HG02642 (cell line): ENCODE data around the gene MARCHF3.
A peak's percentile ranks its signal among the peaks of the same experiment; 100 is the strongest.

Experiments used
- ATAC-seq: cut with Tn5 transposase; IDR thresholded peaks from one replicate; pipeline ENCODE4 v1.9.1; 2021; ENCODE audit warnings: mild to moderate bottlenecking; ENCODE audit not compliant: unreplicated experiment, poor library complexity

The MARCHF3 gene

DNA sequence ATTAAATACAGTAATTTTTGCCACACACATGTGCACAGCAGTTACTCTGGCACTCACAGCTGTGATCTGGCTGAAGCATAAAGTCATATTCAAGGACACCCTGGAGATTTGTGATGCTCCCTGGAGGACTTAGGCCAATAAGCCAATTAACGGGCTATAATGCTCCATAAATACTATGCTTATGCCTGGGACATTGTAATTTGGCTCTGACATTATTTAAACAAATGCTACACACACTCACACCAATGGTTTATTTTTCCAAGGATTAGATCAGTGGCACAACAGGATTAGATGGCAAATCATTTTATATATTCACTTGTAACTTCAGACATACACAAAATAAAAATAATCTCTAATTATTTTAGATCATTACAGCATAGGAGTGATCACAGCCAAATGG, 142.2 kb downstream of the MARCHF3 start:
- ATAC-seq, result no peak

DNA sequence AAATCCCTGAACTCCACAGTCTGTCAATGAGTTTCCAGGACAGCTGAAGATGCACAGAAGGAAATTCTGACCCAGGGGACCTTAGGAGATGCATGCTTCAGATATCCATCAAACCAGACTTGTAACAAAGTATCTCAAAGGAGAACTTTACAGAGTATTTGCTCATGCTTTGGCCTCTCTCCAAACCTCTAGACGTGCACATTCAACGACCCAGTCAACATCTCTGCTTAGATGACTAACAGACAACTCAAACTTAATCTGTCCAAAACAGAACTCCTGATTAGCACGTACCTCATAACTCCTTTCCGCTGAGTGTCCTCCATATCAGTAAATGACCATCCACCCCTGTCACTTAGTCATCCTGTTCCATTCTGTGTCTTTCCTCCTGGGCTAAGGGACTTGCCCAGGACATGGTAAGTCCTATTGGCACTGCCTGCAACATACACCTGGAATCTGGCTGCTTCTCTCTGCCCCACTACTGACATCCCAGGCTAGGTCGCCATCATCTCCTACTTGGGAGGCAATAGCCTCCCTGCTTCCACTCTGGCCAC, 146.0 kb downstream of the MARCHF3 start:
- no peak for ATAC-seq

DNA sequence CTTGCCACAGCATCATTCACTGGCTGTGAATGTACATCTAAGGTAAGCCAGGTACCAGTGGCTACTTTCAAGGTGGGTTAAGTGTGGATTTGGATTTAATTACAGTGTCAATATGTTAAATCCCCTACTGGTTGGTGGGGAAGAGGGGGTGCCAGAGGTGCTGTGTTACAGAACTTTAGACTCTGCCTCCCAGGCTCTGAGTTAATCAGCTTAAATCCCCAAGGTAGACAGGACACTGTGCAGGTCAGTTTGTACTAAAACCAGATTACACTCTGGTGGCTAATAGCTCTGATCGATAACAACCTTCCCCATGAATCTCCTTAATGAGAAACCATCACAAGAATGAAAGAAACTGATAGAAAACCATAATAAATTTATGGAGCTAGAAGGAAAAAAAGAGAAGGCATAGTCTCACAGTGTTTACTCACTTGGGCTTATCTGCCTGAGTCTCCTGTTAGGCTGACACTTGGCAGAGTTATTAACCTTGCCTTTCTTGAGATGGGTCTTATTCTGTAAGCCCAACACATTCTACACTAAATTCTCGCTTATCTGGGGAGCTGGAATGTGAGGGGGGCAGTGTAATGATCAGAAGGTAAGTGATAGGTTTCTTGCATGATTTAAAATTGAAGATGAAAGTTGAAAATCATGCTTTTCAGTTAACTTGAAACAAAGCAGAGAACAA, 146.7 kb downstream of the MARCHF3 start:
- ATAC-seq, result no peak

DNA sequence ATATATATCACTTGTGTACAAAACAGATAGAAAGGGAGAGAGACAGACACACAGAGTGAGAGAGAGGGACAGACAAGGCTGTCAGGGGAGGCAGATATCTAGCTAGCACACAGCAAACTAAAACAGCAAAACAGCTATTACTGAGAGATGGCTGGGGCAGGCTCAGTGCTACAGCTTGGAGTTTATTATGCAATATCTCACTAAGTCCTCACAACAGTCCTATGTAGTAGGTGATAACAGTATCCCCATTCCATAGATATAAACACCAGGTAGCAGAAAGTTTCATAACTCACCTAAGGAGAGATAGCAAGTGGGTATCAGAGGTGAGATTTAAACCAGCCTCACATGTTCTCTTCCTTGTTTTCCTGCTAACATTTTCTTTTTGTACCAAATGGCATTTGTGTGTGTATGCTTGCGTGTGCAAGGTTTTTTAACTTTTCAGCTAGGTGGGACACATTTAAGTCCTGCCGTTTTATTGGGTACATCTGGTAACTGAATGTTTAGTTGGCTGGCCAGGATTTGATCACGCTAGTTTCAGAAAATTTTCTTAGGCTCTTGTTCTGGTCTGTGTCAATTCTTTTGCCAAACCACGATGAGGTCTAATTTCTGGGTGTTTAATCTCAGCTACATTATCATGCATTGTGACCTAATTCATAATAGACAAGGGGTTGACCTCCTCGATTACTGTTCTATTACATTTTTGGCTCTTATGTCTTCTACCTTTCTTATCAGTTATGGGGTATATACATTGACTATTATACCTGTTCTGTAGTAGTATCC, 148.3 kb downstream of the MARCHF3 start:
- ATAC-seq, result no peak

DNA sequence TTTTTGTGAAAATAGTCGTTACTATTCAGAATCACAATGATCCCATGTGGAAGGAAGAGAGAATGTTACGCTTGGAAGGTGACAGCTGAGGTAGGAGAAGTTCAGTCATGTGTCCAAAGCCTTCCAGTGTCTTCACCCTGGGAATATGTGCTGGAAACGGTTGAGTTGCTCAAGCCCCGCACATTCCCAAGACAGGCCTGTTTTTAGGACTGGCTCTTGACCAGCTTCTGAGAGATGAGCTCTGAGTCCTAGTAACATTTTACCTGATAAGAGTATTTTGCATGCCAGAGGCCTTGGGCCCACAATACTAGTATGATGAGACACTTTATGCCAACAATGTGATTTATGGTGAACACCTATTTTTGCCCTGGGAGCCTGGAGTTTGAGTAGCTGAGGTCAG, 151.7 kb downstream of the MARCHF3 start:
- no peak for ATAC-seq

DNA sequence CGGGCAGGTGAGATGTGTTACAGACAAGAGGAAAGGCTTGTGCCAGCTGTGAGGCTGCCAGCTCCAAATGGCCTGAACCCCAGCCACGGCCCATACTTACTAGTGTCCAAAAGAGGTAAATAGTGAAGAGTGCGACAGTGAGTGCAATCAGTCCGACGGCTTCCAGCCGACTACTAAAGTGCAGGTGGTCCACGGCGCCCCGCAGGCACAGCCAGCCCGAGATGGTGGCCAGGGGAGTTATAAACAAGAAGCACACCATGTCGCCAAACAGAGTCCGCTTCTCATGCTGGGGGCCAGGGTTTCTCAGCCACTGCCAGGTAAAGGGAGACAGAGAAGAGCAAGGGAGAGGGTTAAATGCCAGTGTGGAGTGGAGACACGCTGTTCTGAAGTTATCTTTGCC, 152.3 kb downstream of the MARCHF3 start:
- ATAC-seq, result no peak

DNA sequence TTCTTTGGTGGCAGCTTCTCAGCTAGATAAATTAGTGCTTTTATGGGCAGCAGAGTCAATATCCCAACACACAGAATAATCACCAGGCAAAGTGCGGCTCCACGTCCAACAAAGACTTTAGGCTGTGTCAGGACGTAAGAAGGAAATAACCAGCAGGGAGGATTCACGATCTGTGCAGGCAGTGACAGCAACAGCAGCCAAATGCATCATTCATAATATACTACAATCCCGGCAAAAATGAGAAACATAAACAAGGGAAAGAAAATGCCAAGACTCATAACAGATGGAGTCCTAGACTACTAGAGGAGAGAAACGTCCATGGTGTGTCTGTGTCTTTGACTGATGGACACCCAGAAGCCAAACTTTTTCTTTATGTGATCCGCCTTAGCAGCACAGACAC, 152.8 kb downstream of the MARCHF3 start:
- ATAC-seq, result no peak

DNA sequence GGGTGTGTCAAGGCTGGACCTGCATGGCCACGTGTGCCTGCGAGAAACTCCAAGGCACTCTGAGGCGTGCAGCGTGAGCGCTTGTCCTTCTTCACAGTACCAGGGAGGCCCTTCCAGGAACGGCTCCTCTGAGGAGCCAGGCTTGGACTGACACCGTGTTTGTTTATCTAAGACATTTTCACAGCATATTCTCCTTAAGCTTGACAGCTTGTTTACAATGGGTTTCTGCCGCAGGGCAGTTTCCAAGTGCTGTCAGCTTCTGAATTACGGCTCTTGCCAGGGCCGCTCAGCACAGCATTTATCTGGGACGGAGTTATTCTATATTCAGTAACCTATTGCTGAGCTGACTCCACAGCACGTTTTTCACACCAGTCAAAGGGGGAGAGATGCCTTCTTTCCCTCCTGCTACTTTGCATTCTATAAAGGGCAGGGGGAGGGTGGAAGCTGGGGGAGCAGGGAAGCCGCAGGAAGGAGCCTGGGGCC, 155.0 kb downstream of the MARCHF3 start:
- ATAC-seq, result no peak

DNA sequence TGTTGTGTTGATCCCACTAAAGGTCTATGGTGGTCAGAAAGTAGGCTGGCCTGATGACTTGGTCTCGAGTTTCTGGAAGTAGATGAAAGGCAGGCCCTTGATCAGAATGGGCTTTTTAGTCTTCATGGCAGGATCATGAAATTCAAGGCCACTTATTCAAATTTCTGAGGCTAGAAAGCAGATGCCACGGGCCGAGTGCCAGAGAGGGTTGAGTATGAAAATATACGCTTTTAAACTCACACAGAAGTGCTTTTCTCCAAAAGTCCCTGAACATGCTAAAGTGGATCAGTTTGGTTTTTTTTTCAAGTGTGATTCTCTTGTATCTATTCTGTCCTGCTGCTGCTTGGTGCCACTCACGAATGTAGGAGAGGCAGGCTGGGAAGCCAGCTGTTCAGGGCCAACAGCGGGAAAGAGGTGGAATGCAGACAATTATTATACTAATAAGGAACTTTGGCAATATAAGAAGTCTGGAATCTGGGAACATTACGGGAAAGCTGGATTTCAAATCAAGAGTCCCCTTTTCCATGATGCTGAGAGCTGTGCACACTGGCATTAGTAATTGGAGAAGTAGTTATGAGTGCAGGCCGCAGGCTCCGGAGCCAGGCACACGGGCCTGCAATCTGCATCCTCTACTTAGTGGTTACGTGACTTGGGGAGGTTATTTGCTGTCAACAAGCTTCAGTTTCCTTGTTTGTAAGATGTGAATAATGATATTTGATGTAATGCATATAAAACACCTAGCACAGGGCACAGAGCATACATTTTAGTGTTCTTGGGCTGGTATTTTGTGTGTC, 157.6 kb downstream of the MARCHF3 start:
- no peak for ATAC-seq

DNA sequence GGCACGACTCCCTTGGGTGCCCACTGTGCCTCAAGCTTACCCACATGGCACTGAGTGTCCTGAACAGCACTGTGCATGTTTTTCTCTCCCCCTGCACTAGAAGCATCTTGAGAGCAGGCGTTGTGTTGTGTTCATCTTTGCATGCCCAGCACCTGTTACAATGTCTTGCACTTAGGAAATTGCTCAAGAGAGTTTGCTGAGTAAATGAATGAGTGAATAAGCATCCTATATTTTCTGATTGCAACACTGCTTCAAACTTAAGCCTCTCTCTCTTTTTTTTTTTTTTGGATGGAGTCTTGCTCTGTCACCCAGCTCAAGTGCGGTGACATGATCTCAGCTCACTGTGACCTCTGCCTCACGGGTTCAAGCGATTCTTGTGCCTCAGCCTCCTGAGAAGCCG, 158.9 kb downstream of the MARCHF3 start:
- ATAC-seq, result no peak

DNA sequence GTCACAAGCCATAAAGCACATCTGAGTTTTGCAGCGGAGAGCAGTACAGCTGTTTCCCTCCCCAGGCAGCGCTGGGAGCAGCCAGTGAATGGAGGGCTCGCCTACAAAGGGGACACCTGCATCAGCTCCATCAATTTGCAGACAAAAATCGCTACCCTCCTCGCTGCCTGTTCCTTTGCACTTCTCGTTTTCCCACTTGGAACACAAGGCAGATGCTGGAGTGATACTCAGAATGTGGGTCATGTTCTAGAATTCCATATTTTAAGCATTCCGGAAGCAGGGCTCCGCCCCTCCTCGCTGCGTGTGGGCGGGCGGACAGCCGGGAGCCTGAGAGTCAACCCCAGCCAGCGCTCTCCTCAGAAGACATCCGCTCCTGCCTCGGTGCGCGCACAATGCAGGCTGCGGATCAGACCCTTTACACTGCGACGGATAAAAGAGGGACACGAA, 161.3 kb downstream of the MARCHF3 start:
- peak; percentile 82 for ATAC-seq

DNA sequence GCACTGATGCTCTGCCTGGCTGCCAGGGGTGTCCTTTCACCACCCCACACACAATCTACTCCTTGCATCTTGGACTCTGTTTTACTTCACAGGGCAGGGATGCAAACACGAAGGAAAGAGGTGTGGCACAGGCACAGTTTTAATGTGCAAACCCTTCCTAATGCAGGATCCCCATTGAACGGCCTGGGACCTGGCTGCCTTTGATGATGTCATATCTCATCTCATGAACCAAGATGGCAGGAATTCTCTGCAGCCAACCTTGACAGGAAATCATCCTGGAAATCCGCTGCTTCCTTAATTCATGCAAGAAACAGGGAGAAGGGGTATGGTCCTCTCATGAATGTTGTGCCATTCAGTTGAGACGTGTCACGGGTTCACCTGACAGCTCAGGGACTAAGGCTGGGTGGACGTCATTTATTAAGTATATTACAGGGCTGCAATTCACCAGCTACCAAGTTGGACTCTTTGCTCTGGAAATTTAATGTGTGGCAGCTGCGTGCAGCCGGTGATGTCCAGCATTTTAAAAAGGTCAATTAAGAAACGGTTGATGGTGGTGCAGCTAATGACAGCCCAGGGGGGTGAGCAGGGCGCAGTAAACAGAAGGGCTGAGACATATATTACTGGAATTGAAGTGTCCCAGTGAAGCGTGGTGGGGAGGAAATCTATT, 161.9 kb downstream of the MARCHF3 start:
- ATAC-seq, result no peak

DNA sequence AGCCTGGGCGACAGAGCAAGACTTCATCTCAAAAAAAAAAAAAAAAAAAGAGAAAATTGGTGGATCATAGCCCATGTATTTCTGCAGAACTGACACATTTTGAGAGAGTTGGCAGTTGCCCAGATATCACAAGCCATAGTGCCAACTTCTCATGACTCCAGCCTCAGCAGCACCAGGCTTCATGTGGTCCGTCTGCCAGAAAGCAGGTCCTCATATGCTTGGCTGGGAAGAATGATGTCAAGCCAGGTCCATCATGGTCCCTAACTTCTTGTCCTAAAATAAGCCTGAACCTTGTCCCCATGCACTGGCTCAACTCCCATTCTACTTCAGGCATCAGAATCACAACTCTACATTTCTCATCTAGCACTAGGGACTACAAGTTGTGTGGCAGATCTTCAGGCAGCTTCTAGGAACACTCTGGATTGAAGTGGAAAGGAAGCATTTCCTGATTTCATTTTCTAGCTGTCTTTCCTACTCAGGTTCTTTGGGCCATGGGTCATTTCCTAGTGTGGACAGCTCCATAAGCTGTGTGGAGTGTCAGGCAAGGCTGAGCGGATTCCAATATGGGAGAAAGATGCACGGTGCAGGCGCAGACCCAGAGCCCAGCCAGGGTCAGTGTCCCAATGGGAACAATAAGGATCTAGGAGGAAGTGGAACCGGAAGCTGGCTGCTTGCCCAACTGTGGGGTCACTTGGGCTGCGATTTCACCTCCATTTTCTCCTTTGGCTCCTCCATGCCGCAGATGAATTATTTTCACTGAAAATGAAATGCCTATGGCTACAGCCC, 163.3 kb downstream of the MARCHF3 start:
- no peak for ATAC-seq

DNA sequence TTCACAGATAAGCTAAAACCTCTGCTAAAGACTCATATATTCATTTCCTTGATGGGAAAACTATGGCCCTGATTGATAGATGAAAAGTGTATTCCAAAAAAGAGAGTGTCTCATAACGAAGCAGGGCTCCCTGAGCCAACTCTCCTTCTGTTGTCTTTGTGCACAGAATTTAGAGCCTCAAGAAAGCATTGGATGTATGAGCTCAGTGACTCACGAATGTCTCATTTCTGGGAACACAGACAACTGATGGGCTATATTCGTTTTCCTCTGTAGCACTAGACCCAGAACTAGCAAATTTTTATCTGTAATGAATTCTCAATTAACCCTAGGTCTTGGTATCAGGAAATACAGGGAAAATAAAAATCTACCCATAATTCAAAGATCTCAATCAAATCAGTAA, 165.1 kb downstream of the MARCHF3 start:
- ATAC-seq, result no peak

DNA sequence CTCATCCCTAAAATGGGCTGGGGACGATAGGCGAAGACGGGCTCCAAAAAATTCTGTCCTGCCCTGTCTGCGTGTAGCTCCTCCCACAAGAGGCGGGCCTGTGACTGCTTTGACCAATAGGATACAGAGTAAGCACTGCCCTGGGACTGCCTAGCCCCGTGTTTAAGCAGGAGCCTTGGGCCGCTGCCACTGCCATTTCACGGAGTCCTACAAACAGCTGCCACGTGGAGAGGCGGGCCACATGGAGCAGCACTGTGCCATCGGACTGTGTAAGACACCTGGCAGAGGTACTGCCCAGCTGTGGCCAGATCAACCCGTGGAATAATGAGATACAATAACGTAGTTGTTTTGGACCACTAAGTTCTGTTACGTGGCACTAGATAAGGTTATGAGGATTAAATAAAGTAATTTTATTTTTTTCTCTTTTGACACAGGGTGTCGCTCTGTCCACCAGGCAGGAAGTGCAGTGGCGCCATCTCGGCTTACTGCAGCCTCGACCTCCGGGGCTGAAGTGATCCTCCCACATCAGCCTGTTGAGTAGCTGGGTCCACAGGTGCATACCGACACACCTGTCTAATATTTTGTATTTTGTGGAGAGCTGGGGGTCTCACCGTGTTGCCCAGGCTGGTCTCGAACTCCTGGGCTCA, 166.2 kb downstream of the MARCHF3 start:
- ATAC-seq, result no peak

DNA sequence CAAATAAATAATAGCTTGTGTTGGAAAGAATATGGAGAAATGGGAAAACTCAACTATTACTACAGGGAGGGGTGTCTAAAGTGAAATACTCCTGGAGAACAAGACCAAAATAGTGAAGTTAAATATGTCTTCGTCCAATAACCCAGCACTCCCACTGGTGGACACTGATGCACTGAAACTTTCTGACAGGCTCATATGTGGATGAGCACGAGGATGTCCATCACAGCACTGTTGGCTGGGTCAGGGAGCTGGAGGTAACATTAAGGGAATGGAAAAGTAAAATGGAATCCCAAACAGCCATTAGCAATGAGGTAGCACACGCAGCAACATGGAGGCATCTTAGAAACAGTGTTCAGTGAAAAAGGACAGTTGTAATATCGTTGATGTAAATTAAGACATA, 167.0 kb downstream of the MARCHF3 start:
- no peak for ATAC-seq

DNA sequence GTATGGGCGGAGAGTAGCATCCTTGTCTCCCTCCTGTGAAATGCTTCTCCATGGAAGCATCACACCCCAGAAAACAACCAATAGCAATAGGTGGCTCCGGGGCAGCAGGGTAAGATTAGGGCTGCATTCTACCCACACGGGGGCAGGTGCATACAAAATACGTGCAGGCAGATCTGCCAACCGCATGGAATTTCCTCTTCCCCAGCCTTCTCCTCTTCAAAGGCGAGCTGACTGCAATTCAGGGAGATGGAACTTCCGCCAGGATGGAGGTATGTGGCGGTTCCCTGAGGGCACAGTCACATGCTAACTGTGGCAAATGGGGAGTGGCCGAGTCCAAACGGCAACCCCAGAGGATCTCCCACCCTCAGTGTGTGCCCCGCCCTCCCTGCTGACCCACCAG, 171.9 kb downstream of the MARCHF3 start:
- no peak for ATAC-seq

DNA sequence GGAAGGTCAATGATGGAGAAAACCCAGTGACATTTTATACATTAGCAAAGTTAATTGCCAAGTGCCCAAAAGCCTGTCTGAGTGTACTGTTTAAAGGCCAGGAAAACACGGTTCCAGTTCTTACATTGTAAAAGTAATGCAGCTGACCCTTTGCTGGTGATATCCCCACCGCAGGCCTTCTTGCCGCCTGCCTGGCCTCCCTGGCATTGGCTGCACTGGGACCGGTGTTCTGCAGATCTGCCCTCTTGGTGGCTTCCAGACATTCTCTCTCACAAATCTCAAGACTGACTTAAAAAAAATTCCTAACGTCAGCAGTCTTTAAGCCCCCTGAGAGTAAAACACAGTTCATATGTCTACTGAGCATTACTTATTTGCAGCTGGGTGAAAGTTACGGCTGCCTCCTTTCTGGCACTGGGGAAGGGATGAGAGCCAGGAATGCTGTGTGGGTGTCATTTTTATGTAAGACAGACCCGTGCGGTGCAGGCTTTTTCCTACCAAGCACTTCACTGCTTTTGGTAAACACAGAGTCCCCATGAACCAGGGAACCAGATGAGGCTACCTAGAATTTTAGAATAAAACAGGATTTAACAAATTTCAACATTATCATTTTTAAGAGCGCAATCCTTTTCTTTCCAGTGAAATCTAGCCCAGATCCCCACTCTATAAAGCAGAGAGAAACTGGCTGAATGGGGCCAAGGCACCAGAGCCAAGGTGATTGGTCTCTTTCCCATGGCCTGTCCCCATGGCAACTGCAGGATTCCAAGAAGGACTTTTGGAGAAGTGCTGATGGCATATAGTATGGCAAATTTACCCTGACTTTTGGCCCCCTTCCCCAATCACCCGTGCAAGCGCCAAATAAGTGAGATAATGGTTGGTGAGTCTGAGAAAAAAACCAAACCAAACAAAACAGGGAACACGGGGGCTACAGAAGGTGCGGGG, 172.6 kb downstream of the MARCHF3 start:
- no peak for ATAC-seq
